HG02840 (cell line): ENCODE measurements around the gene UCN2.
"Not testable (repeated sequence)": the region's sequence is repeated elsewhere in the genome, so short reads cannot be mapped to it uniquely, and the experiment has no call there.

Experiments used
- ATAC-seq: cut with Tn5 transposase; IDR thresholded peaks from one replicate; pipeline ENCODE4 v1.9.1; 2021; ENCODE audit warnings: mild to moderate bottlenecking, moderate library complexity, moderate number of reproducible peaks; ENCODE audit not compliant: unreplicated experiment, low FRiP score

The UCN2 gene

DNA sequence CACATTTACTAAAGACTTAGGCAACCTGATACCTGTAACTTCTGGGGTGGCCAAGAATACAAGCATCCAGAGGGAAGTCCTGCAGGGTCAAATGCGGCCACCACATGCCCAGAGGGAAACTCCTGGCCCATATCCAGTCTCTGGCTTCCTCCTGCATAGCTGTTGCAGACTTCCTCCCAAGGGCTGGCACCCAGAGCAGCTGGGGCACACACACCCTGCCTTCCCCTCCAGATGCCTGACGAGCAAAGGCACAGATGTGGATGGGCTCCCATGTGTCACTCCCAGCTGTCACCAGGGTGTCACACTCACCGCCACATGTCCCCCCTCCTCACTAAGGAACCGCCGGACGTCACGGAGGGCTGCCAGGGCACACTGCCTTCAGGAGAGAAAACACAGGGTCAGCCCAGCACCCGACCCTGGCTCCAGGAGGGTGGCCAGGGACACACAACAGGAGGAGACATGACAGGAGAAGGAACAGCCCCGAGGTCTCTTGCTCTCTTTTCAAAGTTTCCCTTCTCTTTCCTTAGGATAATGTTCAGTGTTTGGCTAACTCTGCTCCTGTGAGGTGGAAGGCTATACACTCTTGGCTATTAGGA, 20.2 kb downstream of the UCN2 start:
- no peak for ATAC-seq

DNA sequence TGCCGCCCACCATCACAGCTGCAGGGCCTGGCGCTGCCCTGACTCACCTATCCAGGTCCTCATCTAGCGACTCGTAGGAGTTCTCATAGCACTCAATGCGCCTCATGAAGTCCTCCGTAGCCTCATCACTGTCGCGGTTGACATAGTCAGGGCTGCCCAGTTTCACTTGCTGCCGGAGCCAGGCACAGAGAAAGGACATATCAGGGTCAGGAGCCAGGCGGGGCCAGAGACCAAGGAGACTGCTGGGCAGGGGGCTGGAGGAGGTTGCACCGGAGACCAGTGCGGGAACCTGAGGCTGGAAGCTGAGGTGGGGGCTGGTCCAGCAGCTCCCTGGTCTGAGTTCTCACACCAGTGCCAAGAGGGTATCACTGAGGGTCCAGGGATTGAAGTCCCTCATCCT, 25.1 kb downstream of the UCN2 start:
- ATAC-seq: no peak

DNA sequence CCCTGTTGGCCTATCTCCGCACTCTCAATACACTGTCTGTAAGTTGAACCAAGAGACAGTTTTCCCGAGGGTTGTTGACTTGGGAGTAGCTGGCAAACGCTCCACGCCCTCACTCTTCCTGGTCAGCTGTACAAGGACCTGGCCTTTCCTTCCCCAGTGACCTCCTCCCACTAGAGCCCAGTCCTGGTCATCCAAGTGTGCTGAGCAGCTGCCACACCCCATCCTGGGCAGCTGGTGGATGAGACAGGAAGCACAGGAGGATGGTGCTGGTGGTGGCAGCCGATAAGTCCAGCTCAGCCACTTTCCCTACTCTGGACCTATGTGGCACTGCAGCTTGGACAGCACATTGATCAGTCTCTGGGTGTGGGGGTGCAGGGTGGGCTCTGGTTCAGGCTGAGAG, 26.8 kb downstream of the UCN2 start:
- no peak for ATAC-seq

DNA sequence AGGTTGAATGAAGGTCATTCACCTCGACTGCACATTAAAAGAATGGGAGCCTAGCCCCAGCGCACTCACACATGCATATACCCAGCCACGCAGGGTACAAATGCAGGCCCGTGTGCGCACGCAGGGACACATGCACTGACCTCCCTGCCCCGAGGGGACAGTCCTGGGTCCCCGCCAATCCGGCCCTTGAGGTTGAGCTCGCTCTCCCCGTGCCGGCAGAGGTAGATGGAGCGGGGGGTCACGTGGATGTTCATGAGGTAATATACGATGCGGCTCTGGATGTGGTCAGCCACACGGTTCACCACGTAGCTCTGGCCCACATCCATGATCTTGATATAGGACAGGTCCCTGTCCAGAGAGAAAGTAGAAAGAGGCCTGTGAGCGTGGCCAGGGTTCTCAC, 27.5 kb downstream of the UCN2 start:
- no peak for ATAC-seq

DNA sequence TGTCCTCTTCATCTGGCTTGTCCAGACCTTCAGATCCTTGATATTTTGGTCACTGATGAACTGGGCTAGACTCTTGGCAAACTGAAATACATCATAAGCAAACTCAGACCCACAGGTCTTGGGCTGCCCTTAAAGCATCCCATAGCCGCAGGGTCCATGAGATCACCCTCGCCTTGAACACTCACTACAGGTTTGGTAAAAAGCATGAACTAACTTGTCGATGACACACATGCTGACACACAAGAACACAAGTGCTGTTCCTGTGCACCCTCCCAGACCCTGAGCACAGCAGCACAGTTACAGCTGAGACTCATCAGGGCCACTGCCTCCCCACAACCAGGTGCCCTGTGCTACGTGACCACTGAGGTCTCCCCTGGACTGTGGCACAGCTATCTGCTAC, 28.0 kb downstream of the UCN2 start:
- ATAC-seq: no peak

DNA sequence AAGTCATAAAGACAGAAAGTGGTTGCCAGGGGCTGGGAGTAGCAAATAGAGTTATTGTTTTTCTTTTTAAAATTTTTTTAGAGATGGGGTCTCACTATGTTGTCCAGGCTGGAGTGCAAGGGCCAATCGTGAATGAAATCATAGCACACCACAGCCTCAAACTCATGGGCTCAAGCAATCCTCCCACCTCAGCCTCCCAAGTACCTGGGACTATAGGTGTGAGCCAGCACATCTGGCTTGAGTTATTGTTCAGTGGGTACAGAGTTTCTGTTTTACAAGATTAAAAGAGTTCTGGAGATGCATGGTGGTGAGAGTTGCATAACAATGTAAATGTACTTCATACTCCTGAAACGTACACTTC, 30.6 kb downstream of the UCN2 start:
- no peak for ATAC-seq

DNA sequence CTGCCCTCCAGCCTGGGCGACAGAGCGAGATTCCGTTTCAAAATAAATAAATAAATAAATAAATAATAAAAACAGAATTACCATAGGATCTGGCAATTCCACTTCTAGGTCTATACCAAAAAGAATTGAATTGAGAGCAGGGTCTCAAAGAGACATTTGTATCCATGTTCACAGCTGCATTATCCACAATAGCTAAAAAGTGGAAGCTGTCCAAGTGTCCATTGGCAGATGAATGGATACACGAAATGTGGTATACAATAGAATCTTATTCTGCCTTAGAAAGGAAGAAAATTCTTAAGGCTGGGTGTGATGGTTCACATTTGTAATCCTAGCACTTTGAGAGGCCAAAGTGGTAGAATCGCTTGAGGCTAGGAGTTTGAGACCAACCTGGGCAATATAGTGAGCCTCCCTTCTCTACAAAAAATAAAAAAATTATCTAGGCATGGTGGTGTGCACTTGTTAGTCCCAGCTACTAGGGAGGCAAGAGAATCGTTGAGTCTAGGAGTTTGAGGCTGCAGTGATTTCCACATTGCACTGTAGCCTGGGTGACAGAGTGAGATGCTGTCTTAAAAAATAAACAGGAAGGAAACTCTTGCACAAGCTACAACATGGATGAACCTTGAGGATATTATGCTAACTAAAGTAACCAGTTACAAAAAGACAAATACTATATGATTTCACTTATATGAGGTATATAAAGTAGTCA, 31.2 kb downstream of the UCN2 start:
- no peak for ATAC-seq

DNA sequence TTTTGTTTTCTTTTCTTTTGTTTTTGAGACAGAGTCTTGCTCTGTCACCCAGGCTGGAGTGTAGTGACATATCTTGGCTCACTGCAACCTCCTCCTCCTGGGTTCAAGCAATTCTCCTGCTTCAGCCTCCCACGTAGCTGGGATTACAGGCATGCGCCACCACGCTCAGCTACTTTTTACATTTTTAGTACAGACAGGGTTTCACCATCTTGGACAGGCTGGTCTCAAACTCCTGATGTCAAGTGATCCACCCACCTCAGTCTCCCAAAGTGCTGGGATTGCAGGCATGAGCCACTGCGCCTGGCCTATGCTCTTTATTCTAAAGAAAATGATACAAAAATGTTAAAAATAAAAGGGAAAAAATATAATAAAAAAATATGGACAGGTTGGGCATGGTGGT, 32.9 kb downstream of the UCN2 start:
- ATAC-seq: not testable (repeated sequence)

DNA sequence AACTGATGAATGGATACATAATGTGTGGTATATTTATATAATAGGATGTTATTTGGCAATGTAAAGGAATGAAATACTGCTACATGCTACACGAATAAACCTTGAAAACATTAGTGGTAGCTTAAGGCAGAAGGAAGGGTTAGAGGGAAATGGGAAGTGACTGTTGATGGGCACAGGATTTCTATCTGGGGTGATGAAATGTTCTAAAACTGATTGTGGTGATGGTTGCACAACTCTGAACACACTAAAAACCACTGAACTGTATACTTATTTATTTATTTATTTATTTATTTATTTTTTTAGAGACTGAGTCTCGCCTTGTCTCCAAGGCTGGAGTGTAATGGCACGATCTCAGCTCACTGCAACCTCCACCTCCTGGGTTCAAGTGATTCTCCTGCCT, 34.8 kb downstream of the UCN2 start:
- ATAC-seq: no peak

DNA sequence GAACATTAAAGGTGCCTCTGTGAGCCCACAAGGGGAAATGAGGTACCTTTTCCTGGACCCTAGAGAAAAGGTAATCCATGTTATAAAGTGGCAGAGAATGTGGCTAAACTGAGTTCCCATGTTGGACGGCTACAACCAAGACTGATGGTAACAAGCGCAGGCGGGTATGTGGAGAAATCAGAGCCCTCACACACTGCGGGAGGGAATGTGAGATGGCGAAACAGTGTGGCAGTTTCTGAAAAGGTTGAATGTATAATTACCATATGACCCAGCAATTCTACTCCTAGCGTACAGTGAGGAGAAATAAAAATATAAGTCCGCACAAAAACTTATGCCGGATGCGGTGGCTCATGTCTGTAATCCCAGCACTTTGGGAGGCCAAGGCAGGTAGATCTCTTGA, 35.5 kb downstream of the UCN2 start:
- ATAC-seq: no peak

DNA sequence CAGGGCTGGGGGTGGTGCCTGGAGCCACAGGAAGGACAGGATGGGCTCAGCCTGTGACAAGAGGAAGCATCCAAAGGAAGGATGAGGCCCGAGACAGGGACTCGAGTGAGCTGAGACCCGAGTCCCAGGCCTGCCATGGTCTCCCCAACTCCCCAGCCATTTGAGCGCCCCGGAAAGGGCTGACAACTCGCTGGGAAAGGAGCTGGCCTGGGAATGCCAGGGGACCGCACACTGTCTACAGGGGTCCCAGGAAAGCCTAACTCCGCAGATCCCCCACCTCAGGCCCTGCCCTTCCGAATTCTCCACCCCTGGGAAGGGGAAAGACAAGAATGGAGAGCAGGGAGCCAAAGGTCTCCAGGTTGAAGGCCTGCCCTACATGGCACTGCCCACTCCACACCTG, 38.6 kb downstream of the UCN2 start:
- ATAC-seq: no peak

DNA sequence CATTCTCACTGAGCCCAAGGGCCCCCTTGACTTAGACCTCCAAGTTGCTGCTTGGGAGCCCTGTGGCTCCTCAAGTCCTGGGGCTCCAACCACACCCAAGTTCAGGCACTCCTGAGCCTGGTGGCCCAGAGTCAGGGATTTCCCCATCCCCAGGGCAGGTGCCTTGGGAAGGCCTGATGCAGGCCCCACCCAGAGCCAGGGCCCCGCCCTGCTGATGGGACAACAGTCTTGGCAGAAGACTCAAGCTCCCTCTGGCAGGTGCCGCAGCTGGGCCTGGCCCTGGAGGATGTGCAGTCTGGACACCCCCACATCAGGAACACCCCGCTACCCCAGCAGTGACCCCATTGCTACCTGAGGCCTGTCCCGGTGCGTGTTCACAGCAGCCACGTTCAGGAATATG, 41.9 kb downstream of the UCN2 start:
- no peak for ATAC-seq

DNA sequence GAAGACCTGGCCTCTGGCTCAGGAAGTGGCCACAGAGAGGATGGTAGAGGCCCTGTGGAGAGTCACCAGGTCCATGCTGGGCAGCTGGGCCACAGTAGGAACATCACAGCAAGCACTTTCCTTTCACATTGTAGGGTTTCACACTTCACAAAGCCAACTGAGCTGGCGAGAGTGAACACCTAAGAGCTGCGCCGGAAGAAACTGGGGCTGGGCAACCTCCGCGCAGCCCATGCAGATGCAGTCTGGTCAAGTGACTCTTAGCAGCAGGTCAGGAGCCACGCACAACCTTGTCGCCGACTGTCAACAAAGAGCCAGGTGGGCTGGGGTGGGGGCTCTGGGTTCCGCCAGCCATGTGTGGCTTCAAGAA, 44.3 kb downstream of the UCN2 start:
- ATAC-seq: no peak

DNA sequence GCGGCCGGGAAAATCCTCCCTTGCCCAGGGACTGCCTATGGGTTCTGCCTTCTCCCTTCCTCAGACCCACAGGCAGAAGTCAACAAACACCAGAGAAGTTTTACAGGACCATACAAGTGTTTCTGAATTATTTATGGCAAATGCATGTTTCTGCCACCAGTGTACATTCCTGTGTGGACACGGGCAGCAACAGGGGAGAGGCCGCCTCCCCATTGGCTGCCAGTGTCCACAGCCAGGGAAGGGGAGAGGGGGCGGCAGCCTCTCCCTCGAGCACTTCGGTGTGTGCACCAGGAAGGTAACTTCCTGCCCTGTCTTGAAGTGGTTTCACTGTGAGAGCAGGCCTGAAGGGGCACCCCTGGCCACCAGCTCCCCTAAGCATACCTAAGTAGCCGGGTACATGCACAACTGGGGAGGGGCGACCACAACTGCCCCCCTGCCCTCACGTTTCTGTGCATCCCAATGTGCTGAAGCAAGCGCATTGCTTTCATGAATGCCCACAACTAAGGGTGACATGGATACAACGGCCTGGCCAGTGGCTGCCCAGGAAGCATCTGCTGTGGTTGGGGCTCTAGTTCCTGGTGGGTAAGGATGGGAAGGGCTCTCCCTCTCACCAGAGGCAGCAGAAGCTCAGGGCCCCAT, 44.8 kb downstream of the UCN2 start:
- ATAC-seq: no peak

DNA sequence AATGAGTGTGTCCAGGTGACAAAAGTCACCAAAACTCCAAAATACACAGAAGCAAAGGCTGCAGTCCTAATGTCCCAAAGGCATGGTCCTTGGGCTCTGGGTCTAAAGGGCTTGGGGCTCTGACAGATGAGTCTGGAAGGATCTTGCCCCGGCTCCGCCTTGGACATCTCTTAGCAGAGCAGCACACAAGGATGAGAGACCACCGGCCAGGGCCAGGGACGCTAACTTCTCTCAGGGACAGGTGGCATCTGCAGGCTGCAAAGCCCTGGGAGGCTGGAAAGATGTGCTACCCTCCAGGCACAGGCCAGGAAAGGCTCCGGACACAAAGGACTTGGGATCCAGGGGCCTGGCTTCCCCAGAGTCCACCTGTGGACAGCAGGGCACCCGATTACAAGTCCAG, 45.5 kb downstream of the UCN2 start:
- ATAC-seq: no peak

DNA sequence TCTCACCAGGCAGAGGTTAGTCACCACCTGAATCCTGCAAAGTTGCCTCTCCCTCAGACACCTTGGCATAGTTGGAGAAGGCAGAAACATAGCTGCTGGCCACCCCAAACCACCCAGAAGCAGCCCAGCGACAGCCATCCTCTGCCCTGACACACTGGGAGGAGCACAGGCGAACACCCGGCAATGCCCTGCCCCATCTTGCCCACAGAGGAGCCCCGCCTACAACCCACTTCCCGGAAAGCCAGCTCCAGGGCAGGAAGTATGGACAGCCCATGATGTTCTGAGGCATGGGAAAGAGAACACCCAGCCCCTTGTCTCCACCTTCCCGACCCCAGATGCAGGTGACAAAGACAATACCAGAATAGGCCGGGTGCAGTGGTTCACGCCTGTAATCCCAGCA, 47.0 kb downstream of the UCN2 start:
- ATAC-seq: no peak

DNA sequence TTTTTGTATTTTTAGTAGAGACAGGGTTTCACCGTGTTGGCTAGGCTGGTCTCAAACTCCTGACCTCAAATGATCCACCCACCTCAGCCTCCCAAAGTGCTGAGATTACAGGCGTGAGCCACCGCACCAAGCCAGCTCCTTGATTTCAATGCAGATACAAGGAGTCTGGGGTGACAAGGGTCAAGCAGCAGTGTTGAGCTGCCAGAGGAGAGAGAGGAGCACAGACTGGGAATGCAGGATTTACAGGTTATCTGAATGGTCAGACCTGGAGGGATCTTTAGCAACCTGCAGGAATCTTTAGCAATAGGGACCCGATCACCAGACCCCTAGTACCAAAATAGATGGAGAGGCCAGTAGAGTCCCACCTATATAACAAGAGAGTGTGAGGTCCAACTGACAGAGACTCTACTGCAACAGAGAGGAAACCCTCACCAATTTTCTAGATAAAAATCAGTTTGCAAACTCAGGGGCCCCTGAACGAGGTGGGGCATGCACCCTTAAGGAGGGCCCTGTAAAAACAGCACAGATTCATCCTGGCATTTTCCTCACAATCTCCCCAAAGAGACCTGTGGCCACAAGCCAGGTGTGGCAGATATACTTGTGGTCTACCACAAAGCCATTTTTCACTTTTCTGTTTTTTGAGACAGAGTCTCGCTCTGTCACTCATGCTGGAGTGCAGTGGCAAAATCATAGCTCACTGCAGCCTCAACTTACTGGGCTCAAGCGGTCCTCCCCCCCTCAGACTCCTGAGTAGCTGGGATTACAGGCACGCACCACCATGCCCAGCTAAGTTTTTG, 49.0 kb downstream of the UCN2 start:
- no peak for ATAC-seq
